Fibroblast of lung (primary cell): ENCODE data around the gene LIMCH1.

Experiments
- EZH2 ChIP-seq: IDR thresholded peaks from 2 replicates; pipeline ENCODE4 v1.5.1; 2012; ENCODE audit warnings: low read length, control low read depth, mild to moderate bottlenecking; ENCODE audit errors: missing control alignments
- TF ChIP-seq, protein P1 (sequence below), 2 donors: IDR thresholded peaks in 1 of 2; conservative IDR thresholded peaks in 1 of 2; 1 replicate in 1 of 2; 2 replicates in 1 of 2; pipeline ENCODE4 v1.5.1; 2011 to 2012; ENCODE audit warnings: low read length in 2 of 2, control low read depth in 1 of 2, inconsistent platforms in 1 of 2, low read depth in 1 of 2, mild to moderate bottlenecking in 1 of 2

- TF ChIP-seq, protein P1, sequence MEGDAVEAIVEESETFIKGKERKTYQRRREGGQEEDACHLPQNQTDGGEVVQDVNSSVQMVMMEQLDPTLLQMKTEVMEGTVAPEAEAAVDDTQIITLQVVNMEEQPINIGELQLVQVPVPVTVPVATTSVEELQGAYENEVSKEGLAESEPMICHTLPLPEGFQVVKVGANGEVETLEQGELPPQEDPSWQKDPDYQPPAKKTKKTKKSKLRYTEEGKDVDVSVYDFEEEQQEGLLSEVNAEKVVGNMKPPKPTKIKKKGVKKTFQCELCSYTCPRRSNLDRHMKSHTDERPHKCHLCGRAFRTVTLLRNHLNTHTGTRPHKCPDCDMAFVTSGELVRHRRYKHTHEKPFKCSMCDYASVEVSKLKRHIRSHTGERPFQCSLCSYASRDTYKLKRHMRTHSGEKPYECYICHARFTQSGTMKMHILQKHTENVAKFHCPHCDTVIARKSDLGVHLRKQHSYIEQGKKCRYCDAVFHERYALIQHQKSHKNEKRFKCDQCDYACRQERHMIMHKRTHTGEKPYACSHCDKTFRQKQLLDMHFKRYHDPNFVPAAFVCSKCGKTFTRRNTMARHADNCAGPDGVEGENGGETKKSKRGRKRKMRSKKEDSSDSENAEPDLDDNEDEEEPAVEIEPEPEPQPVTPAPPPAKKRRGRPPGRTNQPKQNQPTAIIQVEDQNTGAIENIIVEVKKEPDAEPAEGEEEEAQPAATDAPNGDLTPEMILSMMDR (conservative IDR thresholded peaks at IDR 0.05 in 1 of 2, IDR thresholded peaks at IDR 0.05 in 1 of 2; ENCODE audit: low read depth in 1 of 2, low read length in 2 of 2), result no peak
- no peak for TF ChIP-seq EZH2
These were observed 48.8 kb downstream of the LIMCH1 start for GRCh38 chr4:41586675-41587225.
